Nephron (organoid): ENCODE data around the gene ZNF445.
A peak's percentile ranks its signal among the peaks of the same experiment; 100 is the strongest.
"Not testable (repeated sequence)": the region's sequence is repeated elsewhere in the genome, so short reads cannot be mapped to it uniquely, and the experiment has no call there.

ENCODE experiments used
- H3K27ac Mint-ChIP-seq, 3 experiments: 2 replicates each; pipeline ENCODE4 v1.8.0; 2020; ENCODE audit warnings: mixed read lengths in 3 of 3, mild to moderate bottlenecking in 2 of 3, moderate library complexity in 1 of 3
- H3K27me3 Mint-ChIP-seq: 2 replicates; pipeline ENCODE4 v1.8.0; 2021; ENCODE audit warnings: low read depth, mild to moderate bottlenecking, moderate library complexity, mixed read lengths
- H3K36me3 Mint-ChIP-seq: 2 replicates; pipeline ENCODE4 v1.8.0; 2020; ENCODE audit warnings: low read depth, mixed read lengths
- H3K4me1 Mint-ChIP-seq: 2 replicates; pipeline ENCODE4 v1.8.0; 2020; ENCODE audit warnings: mixed read lengths
- H3K4me3 Mint-ChIP-seq, 3 experiments: 2 replicates each; pipeline ENCODE4 v1.8.0; 2020; ENCODE audit warnings: mild to moderate bottlenecking in 3 of 3, mixed read lengths in 3 of 3, moderate library complexity in 2 of 3
- H3K9me3 Mint-ChIP-seq: 2 replicates; pipeline ENCODE4 v1.8.0; 2020; ENCODE audit warnings: mixed read lengths
- CTCF ChIP-seq, 3 experiments: fragments of 200-600 bp; sonication (generic); IDR thresholded peaks; one replicate each; pipeline ENCODE4 v1.5.0; 2021; ENCODE audit warnings: antibody characterized with exemption in 3 of 3; ENCODE audit not compliant: unreplicated experiment in 3 of 3

Gene ZNF445

GRCh38 chr3:44409640-44410410, 67.6 kb downstream of the ZNF445 start:
- Mint-ChIP-seq H3K27ac (no peak overlapping the region), H3K27me3 (no peaks in the 10 kb centered on the region), H3K4me1 (no peaks in the 10 kb centered on the region), H3K4me3 (no peak overlapping the region), H3K36me3 (peaks cover 3% of the 10 kb centered on the region), H3K9me3 (no peaks in the 10 kb centered on the region)
- TF ChIP-seq CTCF (IDR thresholded peaks at IDR 0.05; ENCODE audit: unreplicated experiment in 3 of 3): no peak

GRCh38 chr3:44402548-44402947, 74.9 kb downstream of the ZNF445 start:
- H3K9me3 Mint-ChIP-seq: no peaks in the 10 kb centered on the region
- peaks cover 34% of the 10 kb centered on the region for H3K36me3 Mint-ChIP-seq
- H3K4me3 Mint-ChIP-seq: no peak overlapping the region
- no peaks in the 10 kb centered on the region for H3K27me3 Mint-ChIP-seq
- H3K4me1 Mint-ChIP-seq: no peaks in the 10 kb centered on the region
- TF ChIP-seq CTCF (IDR thresholded peaks at IDR 0.05; ENCODE audit: unreplicated experiment in 3 of 3): no peak
- no peak overlapping the region for H3K27ac Mint-ChIP-seq

- Mint-ChIP-seq H3K4me1 (no peaks in the 10 kb centered on the region), H3K27me3 (no peaks in the 10 kb centered on the region), H3K27ac (peak overlapping the region in 1 of 3 experiments; percentile 51), H3K4me3 (no peak overlapping the region), H3K9me3 (no peaks in the 10 kb centered on the region), H3K36me3 (peaks cover 43% of the 10 kb centered on the region)
- no peak for TF ChIP-seq CTCF (IDR thresholded peaks at IDR 0.05; ENCODE audit: unreplicated experiment in 3 of 3)
Observed at GRCh38 chr3:44400771-44401170, 76.7 kb downstream of the ZNF445 start.

GRCh38 chr3:44398853-44399252, 78.6 kb downstream of the ZNF445 start:
- Mint-ChIP-seq H3K4me1 (no peaks in the 10 kb centered on the region), H3K27ac (no peak overlapping the region), H3K9me3 (no peaks in the 10 kb centered on the region), H3K36me3 (peaks cover 35% of the 10 kb centered on the region), H3K4me3 (no peak overlapping the region), H3K27me3 (no peaks in the 10 kb centered on the region)
- TF ChIP-seq CTCF (IDR thresholded peaks at IDR 0.05; ENCODE audit: unreplicated experiment in 3 of 3): no peak

GRCh38 chr3:44398271-44398670, 79.2 kb downstream of the ZNF445 start:
- H3K4me1 Mint-ChIP-seq, H3K27ac Mint-ChIP-seq, H3K27me3 Mint-ChIP-seq, H3K9me3 Mint-ChIP-seq, H3K4me3 Mint-ChIP-seq: not testable (repeated sequence)
- peaks cover 33% of the 10 kb centered on the region for H3K36me3 Mint-ChIP-seq

GRCh38 chr3:44396200-44397171, 81.0 kb downstream of the ZNF445 start:
- Mint-ChIP-seq H3K4me1 (no peaks in the 10 kb centered on the region), H3K4me3 (no peak overlapping the region), H3K27me3 (no peaks in the 10 kb centered on the region), H3K36me3 (peaks cover 35% of the 10 kb centered on the region), H3K27ac (no peak overlapping the region), H3K9me3 (no peaks in the 10 kb centered on the region)
- TF ChIP-seq CTCF (IDR thresholded peaks at IDR 0.05; ENCODE audit: unreplicated experiment in 3 of 3): no peak
